CD14-positive monocyte (primary cell): ENCODE results near the gene ATG4D. TPM values are rescaled to one million over a fixed set of nuclear protein-coding genes. Genes with fewer than 3 reads are reported as not detected.

ENCODE experiments used
- DNase-seq, 3 donors: peaks; one replicate each; pipeline ENCODE4 v3.0.0-alpha.2; 2011 to 2022
- H2AFZ ChIP-seq: 2 replicates; pipeline ENCODE4 v1.6.0; 2012; ENCODE audit warnings: mild to moderate bottlenecking, low read depth, low read length, inconsistent platforms; ENCODE audit not compliant: insufficient read depth, poor library complexity, severe bottlenecking
- H3K27ac ChIP-seq, 2 donors: 1 replicate in 1 of 2; 2 replicates in 1 of 2; pipeline ENCODE4 v1.5.1; 2012 to 2013; ENCODE audit warnings: low read length in 2 of 2, control low read depth in 1 of 2, inconsistent platforms in 1 of 2, low read depth in 1 of 2, mild to moderate bottlenecking in 1 of 2
- H3K27me3 ChIP-seq, 2 donors: one replicate each; pipeline versions ENCODE4 v1.6.0 to v1.6.1; 2011 to 2013; ENCODE audit warnings: low read length in 2 of 2; ENCODE audit not compliant: control insufficient read depth in 2 of 2, insufficient read depth in 2 of 2
- H3K36me3 ChIP-seq, 2 donors: replicated peaks in 1 of 2; 1 replicate in 1 of 2; 2 replicates in 1 of 2; pipeline versions ENCODE4 v1.5.1 to v1.6.1; 2012 to 2013; ENCODE audit warnings: low read length in 2 of 2, control low read depth in 1 of 2, inconsistent platforms in 1 of 2, mild to moderate bottlenecking in 1 of 2; ENCODE audit not compliant: insufficient read depth in 2 of 2, control insufficient read depth in 1 of 2
- H3K4me1 ChIP-seq, 2 donors: 1 replicate in 1 of 2; 2 replicates in 1 of 2; pipeline versions ENCODE4 v1.5.1 to v1.6.1; 2012 to 2013; ENCODE audit warnings: low read length in 2 of 2, control low read depth in 1 of 2, inconsistent platforms in 1 of 2, mild to moderate bottlenecking in 1 of 2, moderate library complexity in 1 of 2; ENCODE audit not compliant: insufficient read depth in 2 of 2, control insufficient read depth in 1 of 2
- H3K4me2 ChIP-seq: replicated peaks from 2 replicates; pipeline ENCODE3; 2012; ENCODE audit warnings: low read length, moderate library complexity, mild to moderate bottlenecking; ENCODE audit not compliant: poor library complexity, severe bottlenecking; ENCODE audit errors: extremely low read depth
- H3K4me3 ChIP-seq, 3 experiments: fragments of 200-600 bp in 1 of 3; sonication (generic) in 1 of 3; replicated peaks in 1 of 3; 1 replicate in 2 of 3; 2 replicates in 1 of 3; pipeline ENCODE4 v1.5.1; 2011 to 2013; ENCODE audit warnings: low read length in 3 of 3, mild to moderate bottlenecking in 3 of 3, control low read depth in 2 of 3, low read depth in 2 of 3, inconsistent platforms in 1 of 3, moderate library complexity in 1 of 3
- H3K79me2 ChIP-seq: 2 replicates; pipeline ENCODE4 v1.6.0; 2012; ENCODE audit warnings: mild to moderate bottlenecking, control low read depth, inconsistent platforms, low read length, moderate library complexity; ENCODE audit not compliant: insufficient read depth
- H3K9ac ChIP-seq: 2 replicates; pipeline ENCODE4 v1.6.0; 2017; ENCODE audit warnings: low read length, mild to moderate bottlenecking; ENCODE audit not compliant: insufficient read depth, poor library complexity, severe bottlenecking
- H3K9me3 ChIP-seq, 2 donors: replicated peaks in 1 of 2; 1 replicate in 1 of 2; 2 replicates in 1 of 2; pipeline versions ENCODE4 v1.5.1 to v1.6.1; 2012 to 2013; ENCODE audit warnings: low read length in 2 of 2, control low read depth in 1 of 2; ENCODE audit not compliant: control insufficient read depth in 1 of 2, insufficient read depth in 1 of 2
- H4K20me1 ChIP-seq: 2 replicates; pipeline ENCODE4 v1.6.0; 2012; ENCODE audit warnings: mild to moderate bottlenecking, low read length, control low read depth, moderate library complexity; ENCODE audit not compliant: insufficient read depth
- H3K27ac Mint-ChIP-seq, 7 donors: one replicate each; pipeline ENCODE4 v1.8.0; 2020; ENCODE audit warnings: mild to moderate bottlenecking in 7 of 7, mixed read lengths in 7 of 7, moderate library complexity in 6 of 7, inconsistent platforms in 2 of 7
- H3K27me3 Mint-ChIP-seq, 3 donors: one replicate each; pipeline ENCODE4 v1.8.0; 2021 to 2022; ENCODE audit warnings: low read depth in 3 of 3, mild to moderate bottlenecking in 3 of 3, mixed read lengths in 3 of 3, moderate library complexity in 3 of 3, inconsistent platforms in 1 of 3
- H3K36me3 Mint-ChIP-seq, 2 donors: one replicate each; pipeline ENCODE4 v1.8.0; 2020; ENCODE audit warnings: mixed read lengths in 2 of 2, inconsistent platforms in 1 of 2, mild to moderate bottlenecking in 1 of 2
- H3K4me1 Mint-ChIP-seq: one replicate; pipeline ENCODE4 v1.8.0; 2020; ENCODE audit warnings: mild to moderate bottlenecking, mixed read lengths
- H3K4me3 Mint-ChIP-seq, 2 donors: one replicate each; pipeline ENCODE4 v1.8.0; 2020; ENCODE audit warnings: mild to moderate bottlenecking in 2 of 2, mixed read lengths in 2 of 2, moderate library complexity in 1 of 2
- H3K9me3 Mint-ChIP-seq, 7 donors: one replicate each; pipeline ENCODE4 v1.8.0; 2020 to 2022; ENCODE audit warnings: mixed read lengths in 7 of 7, mild to moderate bottlenecking in 6 of 7, moderate library complexity in 6 of 7, inconsistent platforms in 2 of 7
- CTCF ChIP-seq: fragments of 200-600 bp; IDR thresholded peaks from one replicate; pipeline ENCODE4 v1.8.0; 2022; ENCODE audit warnings: antibody characterized with exemption, mild to moderate bottlenecking
- WGBS: methylation state at CpG from one replicate; pipeline ENCODE4 v1.1.5; 2013; ENCODE audit warnings: missing lambda C conversion rate; ENCODE audit not compliant: insufficient coverage; 5-methylcytosine and 5-hydroxymethylcytosine counted together
- intact Hi-C, 2 donors: fragments of 100-400 bp; cut with micrococcal nuclease; formaldehyde crosslinking; loops; one replicate each; pipeline versions ENCODE4 v1.15.0 to v1.15.1; 2023
- polyA plus RNA-seq, 3 donors: library from polyadenylated mRNA; depleted of rRNA in 1 of 3; unstranded in 2 of 3; stranded (reverse) in 1 of 3; fragments of 300-500 nt in 2 of 3; fragments of >200 nt in 1 of 3; fragmentation: Illumina TruSeq in 2 of 3; gene quantifications; 1 replicate in 2 of 3; 2 replicates in 1 of 3; pipeline ENCODE4 v1.2.3, GENCODE V29; 2012 to 2021

Gene ATG4D
- polyA plus RNA-seq, 3 donors, result 10.7 to 52.8 (median 11.9) TPM

GRCh38 chr19:10501971-10502523, 41.7 kb upstream of the ATG4D start:
- H3K4me2 ChIP-seq, result peak overlapping the region; percentile 81

GRCh38 chr19:10502524-10503001, 41.1 kb upstream of the ATG4D start:
- peaks cover 14 to 28% of the 10 kb centered on the region in 2 donors for H3K4me1 ChIP-seq
- H2AFZ ChIP-seq, result peak overlapping the region; percentile 99
- no peaks in the 10 kb centered on the region for H3K9me3 ChIP-seq
- intact Hi-C loops, result loop anchor here (5.0 to 10.0 kb wide), 3 partner anchors 192 to 568 kb away; partner anchors contain the start of gene OLFM2 (in 1 of the 2)
- peak overlapping the region; percentile 89 to 96 (median 93) for H3K27ac Mint-ChIP-seq
- peak overlapping the region; percentile 92 for H3K9ac ChIP-seq
- H3K36me3 ChIP-seq, result peaks cover 15 to 27% of the 10 kb centered on the region in 2 donors
- DNase-seq, result peak; percentile 85 to 88 (median 88)
- H3K4me2 ChIP-seq, result peak overlapping the region; percentile 81
- no peaks in the 10 kb centered on the region for H3K27me3 ChIP-seq
- H3K36me3 Mint-ChIP-seq, result peaks cover 16 to 28% of the 10 kb centered on the region in 2 donors
- peaks cover 0 to 5% (median 2%) of the 10 kb centered on the region in 3 donors for H3K27me3 Mint-ChIP-seq
- H3K4me1 Mint-ChIP-seq, result peaks cover 33% of the 10 kb centered on the region
- H3K4me3 Mint-ChIP-seq, result peak overlapping the region; percentile 88 to 93
- H3K4me3 ChIP-seq, result peak overlapping the region; percentile 89 to 99 (median 91)
- under 1% methylated on average over 62 of the region's 65 CpGs for WGBS
- peak overlapping the region; percentile 88 to 89 for H3K27ac ChIP-seq
- no peak for TF ChIP-seq CTCF
- H3K79me2 ChIP-seq, result peaks cover 55% of the 10 kb centered on the region
- peaks cover 21% of the 10 kb centered on the region for H4K20me1 ChIP-seq
- no peaks in the 10 kb centered on the region for H3K9me3 Mint-ChIP-seq

More at GRCh38 chr19:10501971-10502523, 41.7 kb upstream of the ATG4D start:
- Histone ChIP-seq H3K4me3 (peak overlapping the region; percentile 89 to 99 (median 91)), H3K9ac (peak overlapping the region; percentile 92), H2AFZ (peak overlapping the region; percentile 99), H4K20me1 (peaks cover 25% of the 10 kb centered on the region), H3K9me3 (no peaks in the 10 kb centered on the region), H3K4me1 (peaks cover 14 to 28% of the 10 kb centered on the region in 2 donors), H3K79me2 (peaks cover 60% of the 10 kb centered on the region), H3K27me3 (no peaks in the 10 kb centered on the region), H3K27ac (peak overlapping the region; percentile 88 to 89), H3K36me3 (peaks cover 20 to 32% of the 10 kb centered on the region in 2 donors)
- Mint-ChIP-seq H3K36me3 (peaks cover 21 to 33% of the 10 kb centered on the region in 2 donors), H3K27ac (peak overlapping the region; percentile 89 to 96 (median 93)), H3K9me3 (no peaks in the 10 kb centered on the region), H3K4me3 (peak overlapping the region; percentile 88 to 93), H3K27me3 (peaks cover 0 to 5% (median 2%) of the 10 kb centered on the region in 3 donors), H3K4me1 (peaks cover 33% of the 10 kb centered on the region)
- TF ChIP-seq CTCF, result no peak
- peak; percentile 47 to 68 (median 52) for DNase-seq
- intact Hi-C loops, result loop anchor here (5.0 to 10.0 kb wide), 3 partner anchors 193 to 567 kb away; partner anchors contain the start of gene OLFM2 (in 1 of the 2)
- under 1% methylated on average over 35 of the region's 35 CpGs for WGBS
